Activated T-cell treated with anti-CD3 and anti-CD28 coated beads for 1 hour (primary cell): ENCODE measurements around the gene ZFX.
"Not testable (repeated sequence)": the region's sequence is repeated elsewhere in the genome, so short reads cannot be mapped to it uniquely, and the experiment has no call there.

Source experiments
- DNase-seq: peaks from one replicate; pipeline ENCODE4 v3.0.0-alpha.2; 2020; ENCODE audit warnings: low read depth

The ZFX gene

DNA sequence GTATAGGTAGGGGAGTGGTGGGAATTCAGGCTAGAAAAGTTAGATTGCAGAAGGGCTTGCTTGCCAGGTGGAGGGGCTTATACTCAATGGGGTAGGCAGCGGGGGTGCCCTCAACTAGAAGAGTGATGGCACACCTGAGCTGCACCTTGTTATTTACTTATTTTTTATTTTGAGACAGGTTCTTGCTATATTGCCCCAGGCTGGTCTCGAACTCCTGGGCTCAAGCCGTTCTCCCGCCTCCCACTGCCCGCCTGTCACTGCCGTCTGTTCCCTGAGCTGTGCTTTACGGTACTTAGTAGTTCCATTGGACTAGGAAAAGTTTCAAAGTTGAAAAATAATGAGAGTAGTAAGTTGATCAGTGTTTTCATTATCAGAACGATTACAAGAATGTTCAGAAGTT lies 2.0 kb downstream of the ZFX start:
- no peak for DNase-seq

DNA sequence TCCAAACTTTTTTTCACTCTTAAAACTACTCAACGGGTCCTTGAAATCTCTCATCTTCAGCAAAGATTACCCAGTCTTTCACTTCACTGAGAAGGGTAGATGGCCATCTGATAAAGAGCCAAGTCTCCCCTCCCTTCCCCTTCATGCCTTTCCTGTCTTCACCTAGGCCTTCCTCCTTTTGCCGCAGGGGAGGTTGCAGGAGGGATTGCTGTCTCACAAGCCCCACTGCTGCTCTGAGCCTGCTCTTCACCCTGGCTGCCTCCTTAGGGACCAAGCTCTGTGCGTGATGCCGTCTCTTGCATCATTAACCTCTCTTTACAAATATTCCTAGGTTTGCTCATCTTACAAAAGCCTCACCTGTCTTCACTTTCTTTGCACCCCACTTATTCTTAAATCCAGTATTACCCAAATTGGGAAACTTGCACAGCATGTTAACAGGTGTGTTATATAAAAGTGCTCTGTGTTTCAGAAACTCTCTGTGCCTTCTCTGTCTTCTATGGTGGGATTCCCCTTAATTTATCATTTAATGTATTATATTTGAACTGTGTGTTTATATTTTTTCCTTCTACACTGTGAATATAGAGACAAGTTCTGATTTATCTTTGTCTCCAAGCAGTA lies 3.8 kb downstream of the ZFX start:
- DNase-seq: no peak

GRCh38 chrX:24153796-24154189 lies 4.3 kb downstream of the ZFX start:
- DNase-seq: no peak

GRCh38 chrX:24154490-24155034 lies 5.0 kb downstream of the ZFX start:
- DNase-seq: no peak

DNA sequence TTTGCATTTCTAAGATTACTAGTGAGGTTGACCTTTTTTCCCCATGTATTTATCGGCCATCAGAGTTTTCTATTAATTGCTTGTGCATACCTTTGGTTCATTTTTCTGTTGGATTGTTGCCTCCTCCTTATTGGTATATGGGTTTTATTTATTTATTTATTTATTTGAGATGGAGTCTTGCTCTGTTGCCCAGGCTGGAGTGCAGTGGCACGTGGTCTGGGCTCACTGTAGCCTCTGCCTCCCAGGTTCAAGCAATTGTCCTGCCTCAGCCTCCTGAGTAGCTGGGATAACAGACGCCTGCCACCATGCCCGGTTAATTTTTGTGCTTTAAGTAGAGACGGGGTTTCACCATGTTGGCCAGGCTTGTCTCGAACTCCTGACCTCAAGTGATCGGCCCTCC lies 6.2 kb downstream of the ZFX start:
- not testable (repeated sequence) for DNase-seq

GRCh38 chrX:24156177-24156576 lies 6.6 kb downstream of the ZFX start:
- DNase-seq: no peak

- no peak for DNase-seq
These were observed 9.4 kb downstream of the ZFX start for GRCh38 chrX:24158881-24159280.

GRCh38 chrX:24166078-24166477 lies 16.5 kb downstream of the ZFX start:
- DNase-seq: no peak

GRCh38 chrX:24167719-24168472 lies 18.4 kb downstream of the ZFX start:
- DNase-seq: no peak

DNA sequence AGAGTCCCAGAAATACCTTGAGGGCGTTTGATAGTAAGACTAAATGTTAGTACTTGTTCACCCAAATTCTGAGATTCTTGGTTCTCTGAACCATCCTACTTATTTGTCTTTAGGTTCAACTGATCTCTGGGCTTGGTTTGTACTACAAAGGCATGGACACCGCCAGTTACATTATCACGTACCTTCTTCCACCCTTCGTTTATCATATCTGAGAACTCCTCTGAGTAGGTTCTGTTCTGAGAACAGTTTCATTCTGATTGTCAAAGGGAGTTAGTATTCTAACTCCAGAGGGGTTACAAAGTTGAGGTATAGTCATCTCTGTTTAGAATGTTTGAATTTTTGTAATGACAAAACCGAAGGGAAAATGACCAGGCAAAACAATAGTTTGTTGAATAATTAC lies 19.3 kb downstream of the ZFX start:
- no peak for DNase-seq

GRCh38 chrX:24169211-24169610 lies 19.7 kb downstream of the ZFX start:
- DNase-seq: no peak

DNA sequence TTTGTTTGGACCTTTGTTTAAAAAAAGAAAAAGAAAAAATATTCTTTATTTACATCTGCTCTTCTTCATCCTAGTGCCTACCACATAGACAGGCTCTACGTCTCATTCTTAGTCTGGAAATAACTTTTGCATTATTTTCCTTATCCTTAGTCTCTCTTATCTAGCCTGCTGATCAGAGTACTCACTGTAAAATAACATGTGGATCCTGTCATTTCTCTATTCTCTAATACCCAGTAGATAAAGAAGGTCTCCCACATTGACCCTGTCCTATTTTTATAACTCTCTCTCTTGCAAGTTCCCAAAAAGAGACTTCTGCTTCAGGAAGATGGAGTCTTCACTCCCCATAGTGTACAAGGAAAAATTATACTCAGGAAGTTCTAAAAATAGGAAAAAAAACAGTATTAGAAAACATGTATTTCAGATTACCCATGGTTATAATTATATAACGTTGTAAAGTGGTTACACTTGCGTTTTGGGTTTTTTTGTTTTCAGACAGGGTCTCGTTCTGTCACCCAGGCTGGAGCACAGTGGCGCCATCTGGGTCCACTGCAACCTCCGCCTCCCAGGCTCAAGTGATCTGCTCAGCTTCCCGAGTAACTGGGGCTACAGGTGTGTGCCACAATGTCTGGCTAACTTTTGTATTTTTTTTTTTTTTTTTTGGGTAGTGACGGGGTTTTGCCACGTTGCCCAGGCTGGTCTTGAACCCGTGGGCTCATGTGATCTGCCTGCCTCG lies 23.8 kb downstream of the ZFX start:
- DNase-seq: no peak

DNA sequence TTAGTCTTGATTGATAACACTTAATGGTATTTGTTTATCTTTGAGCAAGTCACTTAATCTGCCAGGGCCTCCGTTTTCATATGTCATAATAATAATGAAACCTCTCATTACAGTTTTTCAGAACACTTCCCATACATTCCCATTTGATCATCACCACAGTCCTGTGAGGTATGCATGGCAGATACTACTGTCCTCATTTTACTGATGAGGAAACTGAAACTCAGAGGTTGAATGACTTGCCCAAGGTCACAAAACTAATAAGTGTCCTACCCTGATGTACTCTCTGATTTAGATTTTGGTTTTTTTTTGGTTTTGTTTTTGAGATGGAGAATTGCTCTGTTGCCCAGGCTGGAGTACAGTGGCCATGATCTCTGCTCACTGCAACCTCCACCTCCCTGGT lies 25.7 kb downstream of the ZFX start:
- no peak for DNase-seq

- no peak for DNase-seq
These were observed 28.9 kb downstream of the ZFX start for GRCh38 chrX:24178441-24178840.

DNA sequence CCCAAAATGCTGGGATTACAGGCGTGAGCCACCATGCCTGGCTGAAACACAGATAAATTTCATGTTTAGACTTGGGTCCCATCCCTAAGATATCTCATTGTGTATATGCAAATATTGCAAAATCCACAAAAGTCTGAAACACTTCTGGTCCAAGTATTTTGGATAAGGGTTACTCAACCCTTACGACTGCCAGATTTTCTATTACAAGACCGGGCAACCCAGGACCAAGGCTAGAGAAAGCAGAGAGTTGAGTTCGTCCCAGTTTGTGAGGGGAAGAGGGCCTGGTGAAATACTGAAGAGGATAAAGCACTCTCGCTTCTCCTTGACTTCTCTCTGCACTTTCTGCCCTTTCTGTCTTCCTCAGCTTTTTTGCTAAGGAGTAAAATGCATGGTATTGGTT lies 34.5 kb downstream of the ZFX start:
- DNase-seq: no peak

GRCh38 chrX:24186483-24186882 lies 37.0 kb downstream of the ZFX start:
- no peak for DNase-seq

DNA sequence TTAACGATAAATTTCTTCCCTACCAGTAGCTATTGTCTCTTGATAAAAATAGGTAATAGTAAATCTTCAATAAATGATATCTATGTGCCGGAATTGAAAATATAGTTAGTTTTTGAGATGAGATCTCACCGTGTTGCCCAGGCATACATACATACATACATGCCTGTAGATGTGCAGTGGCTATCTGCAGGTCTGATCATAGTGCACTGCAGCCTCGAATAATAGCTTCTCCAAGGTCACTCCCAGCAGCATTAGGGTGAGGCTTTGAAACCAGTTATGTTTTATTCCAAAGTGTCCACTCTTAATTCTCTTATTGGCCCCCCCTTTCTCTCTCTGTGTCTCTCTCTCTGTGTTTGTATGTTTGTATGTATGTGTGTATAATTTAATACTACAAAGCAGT lies 37.5 kb downstream of the ZFX start:
- DNase-seq: no peak

DNA sequence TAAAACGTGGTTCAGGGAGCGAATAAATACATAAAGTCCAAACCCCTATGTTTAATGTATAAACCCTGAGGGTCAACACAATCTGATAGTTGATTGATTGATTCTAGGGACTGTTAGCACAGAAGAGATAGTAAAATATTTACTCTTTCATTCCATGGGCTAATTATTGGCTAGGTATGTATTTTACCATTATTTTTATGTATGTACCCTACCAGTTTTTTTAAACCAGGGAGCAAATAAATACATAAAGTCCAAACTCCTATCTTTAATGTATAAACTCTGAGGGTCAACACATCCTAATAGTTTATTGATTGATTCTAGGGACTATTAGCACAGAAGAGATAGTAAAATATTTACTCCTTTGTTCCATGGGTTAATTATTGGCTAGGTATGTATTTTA lies 40.0 kb downstream of the ZFX start:
- DNase-seq: no peak

GRCh38 chrX:24190500-24191156 lies 41.1 kb downstream of the ZFX start:
- DNase-seq: no peak

DNA sequence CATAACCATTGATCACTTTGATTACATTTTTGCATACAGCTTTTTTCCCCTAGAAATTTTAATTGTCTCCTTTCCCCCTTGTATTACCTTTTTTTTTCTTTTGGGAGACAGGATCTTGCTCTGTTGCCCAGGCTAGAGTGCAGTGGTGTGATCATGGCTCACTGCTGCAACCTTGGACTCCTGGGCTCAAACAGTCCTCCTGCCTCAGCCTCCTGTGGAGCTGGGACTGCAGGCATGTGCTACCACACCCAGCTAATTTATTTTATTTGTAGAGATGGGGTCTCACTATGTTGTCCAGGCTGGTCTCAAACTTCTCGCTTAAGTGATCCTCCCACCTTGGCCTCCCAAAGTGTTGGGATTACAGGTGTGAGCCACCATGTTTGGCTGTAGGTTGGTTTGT lies 47.0 kb downstream of the ZFX start:
- DNase-seq: no peak

GRCh38 chrX:24198101-24198500 lies 48.6 kb downstream of the ZFX start:
- DNase-seq: no peak

- no peak for DNase-seq
These were observed 50.6 kb downstream of the ZFX start for GRCh38 chrX:24200133-24200532.

DNA sequence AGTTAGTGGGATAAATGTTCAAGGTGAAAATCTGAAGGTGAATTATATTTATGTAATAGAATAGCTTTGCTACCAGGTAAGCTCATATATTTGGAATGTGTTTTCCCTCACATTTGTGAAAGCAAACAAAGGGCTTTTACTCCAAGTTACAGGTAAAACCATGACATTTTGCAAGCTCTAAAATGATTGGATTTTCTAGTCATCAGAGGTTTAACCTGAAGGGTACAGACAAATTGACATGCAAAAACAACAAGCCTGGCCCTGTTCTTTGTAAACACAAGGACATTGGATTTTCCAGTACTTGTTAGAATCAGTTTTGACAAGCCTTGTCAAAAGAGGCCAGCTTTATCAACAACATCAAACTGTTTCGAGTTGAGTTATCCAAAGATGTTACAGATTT lies 51.7 kb downstream of the ZFX start:
- DNase-seq: no peak
